Measurements from ENCODE around the gene KRT79.

Gene KRT79

GRCh38 chr12:52821826-52822660 is 12.1 kb downstream of the KRT79 start:
- in situ Hi-C loops (cut with HindIII; ENCODE audit: low sequenced_read_pairs): no loop called here

- in situ Hi-C loops (cut with HindIII; ENCODE audit: low sequenced_read_pairs): no loop called here
Measured at GRCh38 chr12:52821071-52821730, 12.9 kb downstream of the KRT79 start.

DNA sequence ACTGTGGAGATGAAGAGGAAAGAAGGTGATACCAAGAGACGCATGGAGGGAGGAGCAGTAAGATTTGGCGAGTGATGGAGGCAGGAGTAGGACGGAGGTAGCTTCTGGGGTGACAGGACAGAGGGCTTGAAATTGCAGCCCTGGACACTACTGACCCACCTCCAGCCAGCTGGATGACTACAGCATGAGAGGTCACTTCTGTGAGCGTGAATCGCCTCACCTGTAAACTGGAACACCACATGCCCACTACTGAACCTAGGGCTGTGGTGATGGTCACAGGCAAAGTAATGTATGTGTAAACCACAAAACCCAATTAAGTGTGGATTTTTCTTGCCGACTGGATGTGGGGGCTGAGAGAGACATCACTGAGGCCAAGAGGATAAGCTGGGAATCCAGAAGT is 13.6 kb downstream of the KRT79 start:
- in situ Hi-C loops (cut with HindIII; ENCODE audit: low sequenced_read_pairs): no loop called here

DNA sequence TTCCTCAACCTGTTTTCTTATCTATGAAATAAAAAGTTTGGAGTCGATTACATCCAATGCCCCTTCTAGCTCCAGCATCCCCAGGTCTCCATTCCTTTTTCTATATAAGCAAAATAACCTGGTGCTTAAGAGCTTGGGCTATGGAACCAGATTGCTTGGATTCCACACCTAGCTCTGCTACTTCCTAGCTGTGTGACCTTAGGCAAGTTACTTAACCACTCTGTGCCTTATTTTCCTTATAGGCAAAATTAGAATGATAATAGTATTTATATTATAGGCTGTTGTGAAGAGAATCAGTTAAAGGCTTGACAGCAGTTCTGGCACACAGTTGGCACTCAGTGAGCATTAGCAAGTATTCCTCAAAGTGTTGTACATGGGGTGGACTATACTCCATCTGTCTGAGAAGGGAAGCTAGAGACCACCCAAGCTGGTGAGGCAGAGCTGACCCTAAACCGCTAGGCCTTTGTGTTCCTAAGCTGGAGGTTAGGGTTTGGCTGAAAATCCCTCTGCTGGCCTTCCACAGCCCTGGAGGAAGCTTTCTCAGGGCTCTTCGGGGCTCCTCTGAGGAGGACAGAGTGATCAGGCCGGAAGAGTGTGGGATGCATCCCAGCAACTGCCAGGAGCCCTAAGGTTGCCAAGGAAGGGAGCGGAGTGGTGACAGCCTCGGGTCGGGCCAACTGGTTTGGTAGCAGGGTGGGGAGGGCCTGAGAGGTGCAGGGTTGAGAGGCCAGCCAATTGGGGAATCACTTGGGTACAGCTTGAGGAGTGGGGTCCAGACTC is 14.2 kb downstream of the KRT79 start:
- in situ Hi-C loops (cut with HindIII; ENCODE audit: low sequenced_read_pairs): loop anchor here (10.0 kb wide), 1 partner anchor 115 kb away; the partner anchor contains the start of gene KRT77

- in situ Hi-C loops (cut with HindIII; ENCODE audit: low sequenced_read_pairs): loop anchor here (10.0 kb wide), 1 partner anchor 114 kb away; the partner anchor contains the start of gene KRT77
Measured at GRCh38 chr12:52818887-52819420, 15.2 kb downstream of the KRT79 start.

DNA sequence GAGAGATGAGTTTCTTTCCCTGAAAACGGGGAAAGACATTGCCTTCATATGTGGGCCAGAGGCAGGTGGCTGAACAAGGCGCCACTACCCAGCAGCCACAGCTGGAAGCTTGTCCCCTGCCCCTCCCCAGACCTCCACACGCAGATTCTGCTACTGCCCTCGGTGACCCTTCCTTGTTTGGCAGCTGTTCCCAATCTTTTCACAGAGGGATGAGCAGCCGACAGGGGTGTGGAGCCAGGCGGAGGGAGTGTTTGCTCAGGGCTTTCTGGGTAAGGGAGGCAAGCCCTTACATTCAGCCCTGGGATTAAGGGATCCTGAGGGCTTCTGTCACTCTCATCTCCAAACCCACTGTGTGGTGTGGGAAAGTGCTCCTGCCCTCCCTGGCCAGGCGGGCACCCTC is 15.7 kb downstream of the KRT79 start:
- in situ Hi-C loops (cut with HindIII; ENCODE audit: low sequenced_read_pairs): loop anchor here (10.0 kb wide), 1 partner anchor 114 kb away; the partner anchor contains the start of gene KRT77

DNA sequence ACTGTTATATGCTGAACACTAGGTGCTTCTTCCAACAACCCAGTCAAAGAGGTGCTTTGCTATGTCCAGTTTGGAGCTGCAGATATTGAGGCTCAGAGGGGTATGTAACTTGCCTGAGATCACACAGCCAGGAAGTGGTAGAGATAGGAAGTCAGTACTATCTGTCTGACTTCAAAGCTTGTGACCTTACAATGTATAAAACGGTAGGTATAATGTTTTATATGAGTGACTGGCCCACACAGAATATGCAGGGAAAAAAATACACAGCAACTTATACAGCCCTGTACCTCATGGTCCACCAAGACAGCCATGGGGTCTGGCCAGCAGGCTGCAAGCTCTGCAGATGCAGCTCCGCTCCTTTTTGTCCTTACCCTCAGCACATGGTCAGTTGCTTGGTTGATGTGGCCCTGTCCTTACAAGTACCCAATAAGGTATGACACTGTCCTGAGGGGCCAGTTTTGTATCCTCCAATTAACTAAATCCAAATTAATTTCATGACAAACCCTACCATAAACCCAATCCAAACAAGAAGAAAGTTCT is 16.3 kb downstream of the KRT79 start:
- in situ Hi-C loops (cut with HindIII; ENCODE audit: low sequenced_read_pairs): loop anchor here (10.0 kb wide), 1 partner anchor 113 kb away; the partner anchor contains the start of gene KRT77

- in situ Hi-C loops (cut with HindIII; ENCODE audit: low sequenced_read_pairs): loop anchor here (10.0 kb wide), 1 partner anchor 112 kb away; the partner anchor contains the start of gene KRT77
Measured at GRCh38 chr12:52817003-52817698, 17.0 kb downstream of the KRT79 start.

DNA sequence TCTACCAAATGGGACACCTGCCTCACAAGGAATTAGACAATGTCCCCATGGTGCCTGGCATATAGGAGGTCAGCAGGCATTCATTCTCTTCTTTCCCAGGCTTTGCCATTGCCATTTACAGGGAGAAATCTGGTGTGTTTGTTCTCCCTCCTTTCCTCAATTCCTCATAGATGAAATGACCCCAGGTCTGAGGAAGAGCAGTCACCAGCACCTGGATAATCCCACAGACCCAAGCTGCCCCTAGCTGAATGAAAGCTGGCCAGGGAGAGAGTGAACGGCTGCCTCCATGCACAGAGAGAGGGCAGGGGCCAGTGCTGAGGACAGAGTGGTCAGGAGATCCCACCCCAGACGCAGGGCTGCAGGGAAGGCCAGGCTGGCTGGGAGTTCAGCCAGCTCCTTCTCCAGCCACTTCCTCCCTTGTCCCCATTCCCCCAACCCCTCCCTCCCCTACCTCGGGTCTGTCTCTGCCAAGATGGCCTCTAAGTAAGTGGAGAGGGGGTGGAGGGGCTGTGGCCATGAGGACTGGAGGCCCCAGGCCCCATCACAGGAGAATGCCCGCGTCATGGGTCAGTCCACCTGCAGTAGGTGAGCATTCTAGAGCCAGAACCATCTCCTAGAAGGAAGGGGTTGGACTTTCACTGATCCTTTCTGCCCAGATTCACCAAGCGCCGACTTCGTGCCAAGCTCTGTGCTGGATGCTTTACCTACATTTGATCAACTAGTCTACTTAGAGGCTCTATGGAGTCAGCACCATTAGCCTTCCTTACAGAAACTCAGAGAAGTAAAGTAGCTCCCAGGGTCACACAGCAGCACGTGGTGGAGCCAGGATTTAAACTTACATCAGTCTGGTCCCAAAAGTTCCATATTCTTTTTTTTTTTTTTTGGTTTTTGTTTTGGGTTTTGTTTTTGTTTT is 18.2 kb downstream of the KRT79 start:
- in situ Hi-C loops (cut with HindIII; ENCODE audit: low sequenced_read_pairs): loop anchor here (10.0 kb wide), 1 partner anchor 111 kb away; the partner anchor contains the start of gene KRT77

GRCh38 chr12:52815161-52815560 is 18.9 kb downstream of the KRT79 start:
- in situ Hi-C loops (cut with HindIII; ENCODE audit: low sequenced_read_pairs): loop anchor here (10.0 kb wide), 1 partner anchor 110 kb away; the partner anchor contains the start of gene KRT77

DNA sequence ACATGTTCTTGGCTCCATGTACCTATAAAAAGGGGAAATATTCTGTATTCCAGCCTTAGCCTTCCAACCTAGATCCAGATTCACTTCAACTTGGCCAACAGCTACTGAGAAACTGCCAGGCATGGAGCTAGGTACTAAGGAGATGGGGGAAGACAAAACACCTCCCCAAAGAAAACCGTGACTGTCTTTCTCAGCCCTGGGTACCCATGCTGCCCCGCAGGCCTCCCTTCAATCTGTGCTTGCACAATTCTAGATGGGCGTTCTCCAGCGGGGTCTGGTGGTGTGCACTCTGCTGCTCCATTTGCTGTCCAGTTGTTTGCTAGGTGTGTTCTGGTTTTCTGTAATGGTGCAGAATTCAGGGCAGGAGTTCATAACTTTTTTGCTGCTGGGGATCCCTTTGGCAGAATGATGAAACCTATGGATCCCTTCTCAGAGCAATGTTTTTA is 19.4 kb downstream of the KRT79 start:
- in situ Hi-C loops (cut with HindIII; ENCODE audit: low sequenced_read_pairs): loop anchor here (10.0 kb wide), 1 partner anchor 110 kb away; the partner anchor contains the start of gene KRT77

DNA sequence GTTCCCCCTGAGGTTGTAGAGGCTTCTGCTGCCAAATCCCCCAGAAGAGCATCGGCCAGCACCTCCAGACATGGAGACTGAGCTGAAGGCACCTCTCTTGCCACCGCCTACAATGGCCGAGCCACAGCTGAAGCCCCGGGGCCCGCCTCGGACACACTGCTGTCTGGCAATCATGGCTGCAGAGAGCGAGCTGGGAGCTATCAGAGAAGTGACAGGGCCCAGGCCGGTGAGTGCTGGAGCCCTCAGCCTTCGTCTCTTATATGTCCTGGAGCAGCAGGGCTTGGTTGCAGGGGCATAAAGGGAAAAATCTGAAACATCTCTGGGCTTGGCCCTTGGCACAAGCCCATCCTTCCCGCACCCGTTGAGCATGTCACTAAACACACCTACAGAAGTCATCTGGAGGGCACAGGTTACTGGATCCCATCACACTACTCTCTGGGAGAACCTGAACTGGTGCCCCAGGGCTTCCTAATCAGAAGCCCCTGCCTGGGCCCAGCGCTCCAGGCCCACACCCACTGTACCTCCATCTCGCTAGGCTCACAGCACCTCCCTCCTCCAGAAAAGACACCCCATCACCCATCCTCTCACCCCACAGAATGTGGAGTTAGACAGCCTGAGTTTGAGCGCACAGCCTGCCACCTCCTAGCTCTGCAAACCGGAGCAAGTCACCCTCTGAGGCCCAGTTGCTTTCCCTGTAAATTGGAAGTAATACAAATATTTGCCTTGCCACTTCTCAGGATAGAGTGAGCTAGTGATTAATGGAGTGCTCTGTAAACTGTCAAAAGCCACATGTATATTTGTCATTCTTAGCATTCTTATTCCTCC is 20.0 kb downstream of the KRT79 start, which contains the start of gene KRT4:
KRT4 (minus strand) TSS at position 232 of the 825 bp plus-strand sequence; CDS start at position 174, 58 bp downstream.
- in situ Hi-C loops (cut with HindIII; ENCODE audit: low sequenced_read_pairs): loop anchor here (10.0 kb wide), 1 partner anchor 109 kb away; the partner anchor contains the start of gene KRT77

DNA sequence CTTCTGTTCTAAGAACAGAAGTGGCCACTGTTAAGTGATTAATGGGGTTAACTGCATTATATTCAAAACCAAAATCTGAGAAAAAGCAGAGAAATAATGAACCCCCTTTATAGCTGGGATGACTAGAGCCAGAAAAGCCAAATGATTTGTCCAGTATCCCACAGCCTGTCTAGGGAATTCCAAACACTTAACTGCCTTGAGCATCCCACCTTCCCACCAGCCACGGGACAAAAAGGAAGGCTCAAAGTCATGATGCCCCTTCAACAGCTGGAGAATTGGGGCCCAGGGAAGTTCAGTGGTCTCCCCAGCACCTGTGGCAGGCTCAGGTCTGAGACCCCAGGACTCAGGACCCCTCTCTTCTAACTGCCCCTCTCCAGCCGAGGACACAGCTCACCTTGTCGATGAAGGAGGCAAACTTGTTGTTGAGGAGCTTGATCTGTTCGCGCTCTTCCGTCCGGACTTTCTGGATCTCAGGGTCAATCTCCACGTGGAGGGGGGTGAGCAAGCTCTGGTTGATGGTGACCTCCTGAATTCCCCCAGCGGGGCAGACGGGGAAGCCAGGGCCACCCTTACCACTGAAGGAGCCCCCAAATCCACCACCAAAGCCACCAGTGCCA is 20.8 kb downstream of the KRT79 start:
- in situ Hi-C loops (cut with HindIII; ENCODE audit: low sequenced_read_pairs): loop anchor here (10.0 kb wide), 1 partner anchor 109 kb away; the partner anchor contains the start of gene KRT77

DNA sequence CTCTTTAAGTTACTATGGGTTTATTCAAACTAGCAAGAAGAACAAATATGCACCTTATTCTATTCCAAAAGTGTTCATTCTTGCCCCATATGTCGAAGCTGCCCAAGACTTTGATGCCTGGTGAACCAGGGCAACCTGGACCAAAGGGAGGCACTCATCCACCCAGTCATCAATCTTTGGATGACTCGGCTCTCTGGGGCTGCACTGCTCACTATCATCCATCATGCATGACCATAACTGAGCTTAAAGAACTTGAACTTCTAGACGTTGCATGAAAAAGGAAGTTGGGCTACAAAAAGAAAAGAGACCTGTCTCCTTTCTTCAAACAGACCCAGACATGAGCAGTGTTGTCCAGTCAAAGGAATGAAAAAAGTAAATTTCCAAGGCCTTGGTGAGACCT is 21.4 kb downstream of the KRT79 start:
- in situ Hi-C loops (cut with HindIII; ENCODE audit: low sequenced_read_pairs): loop anchor here (10.0 kb wide), 1 partner anchor 108 kb away; the partner anchor contains the start of gene KRT77

DNA sequence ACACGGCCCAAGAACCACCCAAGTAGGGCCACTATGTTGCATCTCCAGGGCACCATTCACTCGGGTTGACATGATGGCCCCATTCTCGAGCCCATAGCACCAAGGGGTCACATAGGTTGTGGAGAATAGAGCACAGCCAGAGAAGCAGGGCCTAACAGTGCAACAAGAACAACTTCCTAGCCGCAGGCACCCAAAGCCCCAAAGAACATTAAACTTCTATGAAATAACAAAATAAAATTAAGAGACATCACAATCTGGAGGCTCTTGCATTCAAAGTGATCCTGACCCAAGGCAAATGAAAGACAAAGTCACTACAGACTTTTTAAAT is 22.1 kb downstream of the KRT79 start:
- in situ Hi-C loops (cut with HindIII; ENCODE audit: low sequenced_read_pairs): loop anchor here (10.0 kb wide), 1 partner anchor 107 kb away; the partner anchor contains the start of gene KRT77

GRCh38 chr12:52811191-52812072 is 22.7 kb downstream of the KRT79 start:
- in situ Hi-C loops (cut with HindIII; ENCODE audit: low sequenced_read_pairs): loop anchor here (10.0 kb wide), 1 partner anchor 107 kb away; the partner anchor contains the start of gene KRT77

All from DLD1 (cell line).